HCT116 (cell line): ENCODE results near the gene CFHR5. TPM values are rescaled to one million over a fixed set of nuclear protein-coding genes. Genes with fewer than 3 reads are reported as not detected.
"Not testable (repeated sequence)": the region's sequence is repeated elsewhere in the genome, so short reads cannot be mapped to it uniquely, and the experiment has no call there.

Experiments used
- ATAC-seq: fragments of 200-7000 bp; cut with Tn5 transposase; 2 replicates; pipeline ENCODE4 v1.9.1; 2020; ENCODE audit warnings: mild to moderate bottlenecking, moderate library complexity
- Bru-seq: library from RNA; stranded (reverse); fragments of 400-500 nt; gene quantifications from one replicate; lab custom pipeline; 2021; lab: Mats Ljungman, UMichigan
- BruChase-seq, 2 experiments: library from RNA; stranded (reverse); fragments of 400-500 nt; gene quantifications; one replicate each; lab custom pipeline; 2021; lab: Mats Ljungman, UMichigan
- BruUV-seq: library from RNA; stranded (reverse); fragments of 400-500 nt; replicated peaks from 2 replicates; lab custom pipeline; 2021; lab: Mats Ljungman, UMichigan
- CTCF ChIA-PET: fragments of 300-600 bp; sonication (Branson Sonifier 250); formaldehyde crosslinking; loops from one replicate; lab custom pipeline; 2021; ENCODE audit warnings: antibody characterized with exemption; lab: Charles Lee
- POLR2A ChIA-PET: fragments of 300-600, 350-600 bp; sonication (Branson Sonifier 250); formaldehyde crosslinking; loops from one replicate; lab custom pipeline; 2021; ENCODE audit warnings: antibody characterized with exemption; lab: Charles Lee
- RAD21 ChIA-PET, 2 experiments: fragments of 300-600 bp; sonication (Branson Sonifier 250); formaldehyde crosslinking; loops; one replicate each; lab custom pipeline; 2023; ENCODE audit warnings: low total read pairs in 2 of 2; ENCODE audit not compliant: uncharacterized antibody in 2 of 2, unreplicated experiment in 2 of 2, low non-redundant PET in 1 of 2; lab: Charles Lee
- DNase-seq: peaks from one replicate; pipeline ENCODE4 v3.0.0-alpha.2; 2010; ENCODE audit warnings: low read depth, low spot score
- H2AFZ ChIP-seq: fragments of 200-600 bp; shearing (Covaris generic), sonication (generic); 2 replicates; pipeline ENCODE4 v1.6.1; 2017; ENCODE audit warnings: low read depth, mixed run types, mixed read lengths, antibody characterized with exemption, low read length; ENCODE audit not compliant: poor library complexity, severe bottlenecking
- H3K27ac ChIP-seq: 2 replicates; pipeline ENCODE4 v1.5.1; 2012; ENCODE audit warnings: low read depth, low read length
- H3K27me3 ChIP-seq: fragments of 200-600 bp; sonication (generic); 2 replicates; pipeline ENCODE4 v1.6.1; 2016; ENCODE audit warnings: mixed run types, low read length, mixed read lengths; ENCODE audit not compliant: insufficient read depth
- H3K36me3 ChIP-seq, 2 experiments: fragments of 200-500 bp in 1 of 2; fragments of 200-600 bp in 1 of 2; sonication (Bioruptor generic) in 1 of 2; sonication (generic) in 1 of 2; 2 replicates each; pipeline versions ENCODE4 v1.5.1 to v1.6.1; 2014 to 2016; ENCODE audit warnings: low read length in 2 of 2, inconsistent platforms in 1 of 2, mixed read lengths in 1 of 2, mixed run types in 1 of 2; ENCODE audit not compliant: insufficient read depth in 2 of 2, control insufficient read depth in 1 of 2
- H3K4me1 ChIP-seq, 2 experiments: fragments of 200-600 bp in 1 of 2; sonication (generic) in 1 of 2; 2 replicates each; pipeline versions ENCODE4 v1.5.1 to v1.6.1; 2012 to 2017; ENCODE audit warnings: low read length in 2 of 2, inconsistent platforms in 1 of 2, mild to moderate bottlenecking in 1 of 2, mixed read lengths in 1 of 2, mixed run types in 1 of 2, moderate library complexity in 1 of 2; ENCODE audit not compliant: insufficient read depth in 2 of 2, control insufficient read depth in 1 of 2
- H3K4me2 ChIP-seq: fragments of 200-600 bp; sonication (generic); 2 replicates; pipeline ENCODE4 v1.6.1; 2017; ENCODE audit warnings: mixed run types, low read length, mixed read lengths
- H3K4me3 ChIP-seq, 2 experiments: fragments of 200-600 bp in 1 of 2; sonication (generic) in 1 of 2; replicated peaks in 1 of 2; 2 replicates each; pipeline ENCODE4 v1.5.1; 2011 to 2016; ENCODE audit warnings: low read length in 2 of 2, control low read depth in 1 of 2, low read depth in 1 of 2, mild to moderate bottlenecking in 1 of 2, mixed read lengths in 1 of 2, mixed run types in 1 of 2
- H3K79me2 ChIP-seq: fragments of 200-600 bp; sonication (generic); 2 replicates; pipeline ENCODE4 v1.6.1; 2017; ENCODE audit warnings: mild to moderate bottlenecking, mixed run types, low read length, moderate library complexity, mixed read lengths; ENCODE audit not compliant: insufficient read depth
- H3K9ac ChIP-seq: fragments of 200-600 bp; sonication (generic); 2 replicates; pipeline ENCODE4 v1.6.1; 2016; ENCODE audit warnings: low read length, mixed read lengths
- H3K9me2 ChIP-seq: fragments of 200-600 bp; sonication (generic), shearing (Covaris generic); 2 replicates; pipeline ENCODE4 v1.6.1; 2017; ENCODE audit warnings: mixed run types, mild to moderate bottlenecking, moderate library complexity; ENCODE audit not compliant: insufficient read depth
- H3K9me3 ChIP-seq, 2 experiments: fragments of 200-500 bp in 1 of 2; fragments of 200-600 bp in 1 of 2; sonication (Bioruptor generic) in 1 of 2; sonication (generic) in 1 of 2; 2 replicates each; pipeline ENCODE4 v1.6.1; 2014 to 2017; ENCODE audit warnings: low read length in 2 of 2, mixed read lengths in 2 of 2, inconsistent platforms in 1 of 2, low read depth in 1 of 2, mild to moderate bottlenecking in 1 of 2, mixed run types in 1 of 2, moderate library complexity in 1 of 2; ENCODE audit not compliant: control insufficient read depth in 1 of 2, insufficient read depth in 1 of 2
- H4K20me1 ChIP-seq: fragments of 200-600 bp; sonication (generic), shearing (Covaris generic); 2 replicates; pipeline ENCODE4 v1.6.1; 2017; ENCODE audit warnings: mixed run types, mild to moderate bottlenecking, moderate library complexity; ENCODE audit not compliant: insufficient read depth
- ATF3 ChIP-seq: IDR thresholded peaks from 2 replicates; pipeline ENCODE4 v1.6.1; 2012
- CBX3 ChIP-seq: IDR thresholded peaks from 2 replicates; pipeline ENCODE4 v1.6.1; 2012; ENCODE audit warnings: low read depth
- CEBPB ChIP-seq: IDR thresholded peaks from 2 replicates; pipeline ENCODE4 v1.6.1; 2012; ENCODE audit warnings: low read depth
- CTCF ChIP-seq, 3 experiments: fragments of 200-600 bp in 1 of 3; sonication (generic) in 1 of 3; IDR thresholded peaks in 2 of 3; conservative IDR thresholded peaks in 1 of 3; 2 replicates each; pipeline ENCODE4 v1.5.1; 2012 to 2017; ENCODE audit warnings: low read depth in 2 of 3, low read length in 2 of 3, antibody characterized with exemption in 1 of 3, borderline replicate concordance in 1 of 3, control low read depth in 1 of 3, mild to moderate bottlenecking in 1 of 3, mixed read lengths in 1 of 3, mixed run types in 1 of 3, moderate library complexity in 1 of 3; ENCODE audit not compliant: insufficient read depth in 1 of 3
- EGR1 ChIP-seq: IDR thresholded peaks from 2 replicates; pipeline ENCODE4 v1.6.1; 2012; ENCODE audit warnings: low read depth
- ELF1 ChIP-seq: IDR thresholded peaks from 2 replicates; pipeline ENCODE4 v1.6.1; 2012; ENCODE audit warnings: low read depth, borderline replicate concordance
- JUND ChIP-seq: IDR thresholded peaks from 2 replicates; pipeline ENCODE4 v1.6.1; 2012
- MAX ChIP-seq: IDR thresholded peaks from 2 replicates; pipeline ENCODE4 v1.6.1; 2012
- POLR2A ChIP-seq: IDR thresholded peaks from 2 replicates; pipeline ENCODE4 v1.7.0; 2011; ENCODE audit warnings: borderline replicate concordance; ENCODE audit not compliant: insufficient read depth, insufficient read length; ENCODE audit errors: extremely low read depth
- SP1 ChIP-seq: IDR thresholded peaks from 2 replicates; pipeline ENCODE4 v1.6.1; 2012; ENCODE audit warnings: low read depth
- ZBTB33 ChIP-seq: IDR thresholded peaks from 2 replicates; pipeline ENCODE4 v1.6.1; 2011; ENCODE audit warnings: mild to moderate bottlenecking, low read length, moderate library complexity; ENCODE audit not compliant: insufficient replicate concordance; ENCODE audit errors: extremely low read depth
- ZFX ChIP-seq: fragments of 450-650 bp; IDR thresholded peaks from 2 replicates; pipeline ENCODE4 v1.6.1; 2017
- ZNF274 ChIP-seq: fragments of 200-500 bp; sonication (Bioruptor generic); IDR thresholded peaks from 2 replicates; pipeline ENCODE4 v1.6.1; 2014; ENCODE audit warnings: mild to moderate bottlenecking, low read depth, low read length, inconsistent platforms
- intact Hi-C: fragments of 100-400 bp; cut with micrococcal nuclease; formaldehyde crosslinking; loops from 2 replicates; pipeline ENCODE4 v1.10.0; 2022
- long read RNA-seq: library from polyadenylated mRNA; unstranded; transcript quantifications from one replicate; pipeline ENCODE4 v2.0.0, GENCODE V29; 2021; ENCODE audit not compliant: unreplicated experiment
- polyA plus RNA-seq: library from polyadenylated mRNA; unstranded; fragments of >200 nt; gene quantifications from 2 replicates; pipeline ENCODE4 v1.2.1, GENCODE V29; 2012; ENCODE audit warnings: missing spikeins
- total RNA-seq: library from RNA; stranded (reverse); gene quantifications from one replicate; pipeline ENCODE4 v1.2.1, GENCODE V29; 2021; ENCODE audit not compliant: unreplicated experiment

CFHR5 gene
- not detected for total RNA-seq
- polyA plus RNA-seq, result not detected in 2 replicates
- Bru-seq, nascent RNA, result not detected
- BruChase-seq, experiment 1, labeled RNA remaining after a 6-hour chase, result not detected
- BruChase-seq, experiment 2, labeled RNA remaining after a 2-hour chase, result not detected
- long read RNA-seq, result 0 reads

- no peaks in the 10 kb centered on the region for H3K27me3 ChIP-seq
- POLR2A ChIA-PET, result no interaction called here
- no peaks in the 10 kb centered on the region for H3K36me3 ChIP-seq
- H2AFZ ChIP-seq, result no peak within 1 kb of the TSS
- H3K4me3 ChIP-seq, result no peak within 1 kb of the TSS
- H3K4me2 ChIP-seq, result no peak within 1 kb of the TSS
- ATAC-seq, result no peak
- RAD21 ChIA-PET, result no interaction called here
- H3K9me3 ChIP-seq, result no peaks in the 10 kb centered on the region
- H3K27ac ChIP-seq, result no peak within 1 kb of the TSS
- no peaks in the 10 kb centered on the region for H4K20me1 ChIP-seq
- no peaks in the 10 kb centered on the region for H3K79me2 ChIP-seq
- DNase-seq, result no peak
- CTCF ChIA-PET, result no interaction called here
- H3K9me2 ChIP-seq, result no peaks in the 10 kb centered on the region
- H3K9ac ChIP-seq, result no peak within 1 kb of the TSS
- BruUV-seq, result no TSS peak
- intact Hi-C loops, result no loop called here
- no peaks in the 10 kb centered on the region for H3K4me1 ChIP-seq
- TF ChIP-seq ZBTB33 (no peak), CBX3 (no peak), CTCF (IDR thresholded peaks at IDR 0.05 in 2 of 3, conservative IDR thresholded peaks at IDR 0.05 in 1 of 3; ENCODE audit: borderline replicate concordance in 1 of 3, insufficient read depth in 1 of 3, low read depth in 2 of 3, low read length in 2 of 3) (no peak), EGR1 (no peak), POLR2A (no peak), ELF1 (no peak), SP1 (no peak), JUND (no peak), ZNF274 (no peak), MAX (no peak), ZFX (no peak), CEBPB (no peak), ATF3 (no peak)
Measured at GRCh38 chr1:196977278-196977677, at the start of gene CFHR5. Gene CFHR5, plus strand, starts transcription at chr1:196977556. Its CDS starts 109 bp downstream, at chr1:196977665.

- H4K20me1 ChIP-seq, H3K27me3 ChIP-seq, H3K4me3 ChIP-seq, H3K4me1 ChIP-seq, H3K27ac ChIP-seq, H3K36me3 ChIP-seq, H3K9me3 ChIP-seq, DNase-seq, H3K79me2 ChIP-seq, CTCF ChIA-PET, H3K9ac ChIP-seq, ATAC-seq, BruUV-seq, H2AFZ ChIP-seq, intact Hi-C loops, H3K9me2 ChIP-seq, H3K4me2 ChIP-seq, POLR2A ChIA-PET, RAD21 ChIA-PET: not testable (repeated sequence)
Measured at GRCh38 chr1:196932853-196933252, 44.5 kb upstream of the CFHR5 start.
